Measurements from ENCODE around the gene DCLRE1B.

Gene DCLRE1B

GRCh38 chr1:113904674-113905434 is at the start of gene DCLRE1B, which contains the start of gene AP4B1:
TSS of gene DCLRE1B (plus strand) at chr1:113905326. CDS start at chr1:113905587, 261 bp downstream.
TSS of gene AP4B1 (minus strand) at chr1:113904799. CDS start at chr1:113904717, 82 bp downstream.
- peak; percentile 99 for DNase-seq

GRCh38 chr1:113855630-113856400 is 49.3 kb upstream of the DCLRE1B start:
- DNase-seq = no peak

DNA sequence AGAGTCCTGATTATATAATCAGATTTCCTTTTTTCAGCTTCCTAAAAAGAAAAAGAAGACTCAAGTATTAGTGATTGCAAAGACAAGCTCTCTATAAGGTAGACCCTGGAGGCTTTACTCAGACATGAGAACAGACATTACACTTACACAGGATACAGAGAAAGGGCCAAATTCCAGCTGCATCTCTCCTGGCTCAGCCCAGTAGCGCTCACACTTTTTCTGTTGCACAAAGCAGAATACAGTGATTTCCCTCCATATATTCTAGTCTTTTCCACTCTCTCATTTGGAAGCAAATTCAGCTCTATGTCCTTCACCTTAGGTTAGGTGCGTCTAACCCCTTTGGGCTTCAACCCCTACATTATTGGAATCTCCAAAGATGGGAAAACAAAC is 48.7 kb upstream of the DCLRE1B start:
- DNase-seq = no peak

DNA sequence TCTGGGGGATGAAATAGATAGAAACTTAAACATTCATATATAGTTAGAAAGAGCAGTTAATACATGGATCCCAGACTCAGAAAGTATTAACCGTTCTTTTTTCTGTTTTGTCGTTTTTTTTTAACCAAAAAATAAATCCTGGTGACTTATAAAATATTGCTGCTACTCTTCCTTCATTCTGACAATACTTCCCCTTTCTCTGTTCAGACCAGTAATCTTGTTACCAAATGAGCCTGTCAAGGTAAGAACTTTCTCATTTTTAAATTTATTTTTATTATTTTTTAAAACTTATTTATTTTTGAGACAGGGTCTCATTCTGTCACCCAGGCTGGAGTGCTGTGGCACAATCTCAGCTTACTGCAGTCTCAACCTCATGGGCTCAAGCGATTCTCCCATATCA is 47.4 kb upstream of the DCLRE1B start:
- DNase-seq = no peak

- no peak for DNase-seq
Measured at GRCh38 chr1:113858418-113858817, 46.7 kb upstream of the DCLRE1B start.

DNA sequence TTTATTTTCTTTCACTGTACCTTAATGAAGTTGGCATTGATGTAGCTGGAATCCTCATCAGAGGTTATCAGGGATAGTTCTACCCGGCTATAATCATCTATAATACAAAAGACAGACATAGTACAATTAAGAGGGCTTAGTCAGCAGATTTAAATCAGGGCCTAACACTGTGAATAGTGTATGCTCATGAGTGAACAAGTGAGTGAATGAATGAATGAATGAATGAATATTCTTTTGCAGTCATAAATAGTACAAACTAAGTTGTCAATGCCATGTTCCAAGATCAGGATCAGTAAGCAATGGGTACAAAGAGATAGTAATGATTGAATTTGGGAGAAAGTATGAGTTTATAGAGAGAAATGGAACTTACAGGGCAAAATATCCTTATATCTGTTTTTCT is 46.1 kb upstream of the DCLRE1B start:
- no peak for DNase-seq

- DNase-seq = no peak
Measured at GRCh38 chr1:113859478-113860175, 45.5 kb upstream of the DCLRE1B start.

DNA sequence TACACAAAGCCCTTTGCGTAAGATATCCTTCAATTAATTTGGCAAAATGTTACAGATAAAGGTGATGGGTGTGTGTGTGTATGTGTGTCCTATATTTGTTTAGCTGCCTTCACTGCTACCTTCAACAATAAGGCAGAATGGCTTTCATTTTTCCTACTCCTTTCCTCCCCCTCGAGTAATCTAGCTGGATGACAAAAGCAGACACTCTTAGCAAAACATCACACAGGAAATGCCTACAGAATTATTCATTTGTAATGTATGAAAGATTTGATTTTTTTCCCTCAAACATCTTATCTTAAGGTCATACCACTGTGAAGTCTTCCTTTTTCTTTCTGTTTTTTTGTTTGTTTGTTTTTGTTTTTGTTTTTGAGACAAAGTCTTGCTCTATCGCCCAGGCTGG is 44.2 kb upstream of the DCLRE1B start:
- DNase-seq = no peak

DNA sequence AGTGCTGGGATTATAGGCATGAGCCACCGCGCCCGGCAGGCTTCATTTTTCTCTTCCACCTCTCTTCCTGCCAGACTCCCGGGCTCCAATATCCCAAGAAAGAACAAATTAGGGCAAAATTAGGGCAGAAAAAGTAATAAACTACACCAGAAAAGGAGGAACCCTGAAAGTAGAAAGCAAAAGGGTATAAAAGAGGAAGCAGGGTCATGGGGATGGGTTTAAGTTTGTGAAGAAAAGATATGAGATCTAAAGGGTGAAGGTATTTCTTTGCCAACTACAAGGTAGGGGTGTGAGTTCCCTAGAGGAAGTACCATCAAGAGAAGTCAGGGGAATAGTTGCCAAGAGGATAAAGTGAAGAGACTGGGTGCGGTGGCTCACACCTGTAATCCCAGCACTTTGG is 43.5 kb upstream of the DCLRE1B start:
- no peak for DNase-seq

GRCh38 chr1:113868387-113869083 is 36.6 kb upstream of the DCLRE1B start:
- no peak for DNase-seq

- no peak for DNase-seq
Measured at GRCh38 chr1:113870778-113871177, 34.3 kb upstream of the DCLRE1B start.

GRCh38 chr1:113871597-113872113 is 33.5 kb upstream of the DCLRE1B start, which contains the start of gene PTPN22:
TSS of gene PTPN22 (minus strand) at chr1:113871712.
- DNase-seq = peak; percentile 26

- no peak for DNase-seq
Measured at GRCh38 chr1:113872219-113872935, 32.7 kb upstream of the DCLRE1B start.

- DNase-seq = no peak
Measured at GRCh38 chr1:113874012-113874879, 30.9 kb upstream of the DCLRE1B start.

DNA sequence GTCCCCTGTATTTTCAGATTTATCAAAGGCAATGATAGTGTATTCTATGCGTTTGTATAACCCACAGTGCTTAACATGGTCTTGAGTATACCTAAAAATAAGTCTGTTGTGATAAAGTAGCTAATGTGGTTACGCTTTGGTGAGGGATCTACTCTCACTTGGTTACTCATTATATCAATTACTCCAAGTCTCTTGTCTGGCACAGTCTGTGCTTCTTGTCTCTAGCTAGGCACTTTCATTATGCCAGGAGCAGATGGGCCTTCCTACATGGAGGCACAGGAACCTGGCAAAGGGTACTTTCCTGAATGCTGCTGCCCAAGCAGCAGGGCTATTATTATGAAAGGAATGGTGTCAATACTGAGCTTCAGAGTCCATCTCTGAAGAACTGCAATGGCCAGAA is 29.4 kb upstream of the DCLRE1B start:
- no peak for DNase-seq

DNA sequence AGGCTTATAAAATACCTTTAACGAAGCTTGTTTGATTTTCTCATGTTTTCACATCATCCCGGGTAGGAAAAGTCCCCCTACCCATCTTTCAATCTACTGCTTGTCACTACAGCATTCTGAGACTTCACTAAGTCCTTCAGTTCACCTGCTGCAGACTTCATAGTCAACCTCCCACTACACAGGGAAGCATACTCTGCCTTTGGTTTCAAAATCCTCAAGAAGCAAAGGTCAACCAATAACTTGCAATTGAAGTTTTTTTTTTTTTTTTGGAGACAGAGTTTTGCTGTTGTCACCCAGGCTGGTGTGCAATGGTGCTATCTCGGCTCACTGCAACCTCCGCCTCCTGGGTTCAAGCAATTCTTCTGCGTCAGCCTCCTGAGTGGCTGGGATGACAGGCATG is 28.9 kb upstream of the DCLRE1B start:
- no peak for DNase-seq

DNA sequence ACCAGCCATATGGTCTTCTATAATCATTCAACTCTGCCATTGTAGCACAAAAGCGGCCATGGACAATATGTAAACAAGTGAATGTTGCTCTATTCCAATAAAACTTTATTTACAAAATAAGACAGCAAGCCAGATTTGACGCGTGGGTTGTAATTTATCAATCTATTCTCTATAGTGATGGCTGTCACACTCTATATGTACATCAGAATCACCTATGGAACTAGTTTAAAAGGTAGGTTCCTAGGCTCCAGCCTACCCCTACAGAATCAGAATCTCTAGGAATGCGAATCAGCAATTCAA is 25.4 kb upstream of the DCLRE1B start:
- DNase-seq = no peak

DNA sequence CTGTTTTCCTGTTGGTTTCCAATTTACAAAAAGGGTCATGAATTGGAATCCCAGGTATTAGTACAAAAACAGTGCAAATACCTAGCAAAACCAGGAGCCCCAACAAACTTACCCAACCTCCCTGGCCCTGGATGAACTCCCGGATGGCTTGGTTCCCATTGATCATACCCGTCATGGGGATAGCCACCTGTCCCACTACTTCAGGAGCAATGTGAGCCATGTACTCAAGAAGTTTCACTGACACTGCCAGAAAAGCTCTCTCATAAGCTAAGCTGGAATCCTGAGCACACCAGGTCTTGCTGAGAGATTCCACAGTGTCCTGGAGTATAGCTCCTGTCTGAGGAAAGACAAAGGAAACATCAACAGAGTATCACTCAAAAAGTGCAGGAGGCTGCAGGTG is 23.5 kb upstream of the DCLRE1B start:
- DNase-seq = no peak

GRCh38 chr1:113886417-113887401 is 18.4 kb upstream of the DCLRE1B start:
- DNase-seq = no peak
